ENCODE measurements around the gene CACNA1G.

CACNA1G gene

GRCh38 chr17:50560931-50561745 is 623 bp downstream of the CACNA1G start:
- DNase-seq (no peak), ATAC-seq (replicated peaks) (peak; percentile 12 to 21)
- peaks cover 79 to 83% of the 10 kb centered on the region in 2 donors for H3K27me3 Mint-ChIP-seq
- peak overlapping the region in 1 of 2 donors; percentile 90 for H3K4me3 Mint-ChIP-seq
- H3K36me3 Mint-ChIP-seq = peaks cover 0 to 6% of the 10 kb centered on the region in 2 donors
- H3K27ac Mint-ChIP-seq = no peak overlapping the region
- H3K9me3 Mint-ChIP-seq = no peaks in the 10 kb centered on the region
- H3K4me1 Mint-ChIP-seq = peaks cover 27 to 47% of the 10 kb centered on the region in 2 donors

GRCh38 chr17:50561746-50562141 is 1.2 kb downstream of the CACNA1G start:
- no peak for ATAC-seq (replicated peaks)

GRCh38 chr17:50562242-50563091 is 2.0 kb downstream of the CACNA1G start:
- no peak for ATAC-seq (replicated peaks)
- H3K27me3 Mint-ChIP-seq = peaks cover 79 to 84% of the 10 kb centered on the region in 2 donors
- no peak for DNase-seq
- H3K36me3 Mint-ChIP-seq = no peaks in the 10 kb centered on the region
- peak overlapping the region in 1 of 2 donors; percentile 22 for H3K4me3 Mint-ChIP-seq
- no peak overlapping the region for H3K27ac Mint-ChIP-seq
- no peaks in the 10 kb centered on the region for H3K9me3 Mint-ChIP-seq
- peaks cover 27 to 47% of the 10 kb centered on the region in 2 donors for H3K4me1 Mint-ChIP-seq

More at GRCh38 chr17:50561746-50562141, 1.2 kb downstream of the CACNA1G start:
- Mint-ChIP-seq H3K27ac (no peak overlapping the region), H3K27me3 (peaks cover 79 to 84% of the 10 kb centered on the region in 2 donors), H3K9me3 (no peaks in the 10 kb centered on the region), H3K4me1 (peaks cover 27 to 47% of the 10 kb centered on the region in 2 donors), H3K36me3 (peaks cover 0 to under 1% of the 10 kb centered on the region in 2 donors), H3K4me3 (peak overlapping the region in 1 of 2 donors; percentile 50)
- no peak for DNase-seq

- H3K9me3 Mint-ChIP-seq = no peaks in the 10 kb centered on the region
- H3K27ac Mint-ChIP-seq = no peak overlapping the region
Measured at GRCh38 chr17:50563092-50563511, 2.6 kb downstream of the CACNA1G start.

GRCh38 chr17:50564916-50565315 is 4.4 kb downstream of the CACNA1G start:
- Mint-ChIP-seq H3K4me1 (peaks cover 16 to 29% of the 10 kb centered on the region in 2 donors), H3K27ac (no peak overlapping the region), H3K36me3 (no peaks in the 10 kb centered on the region), H3K9me3 (no peaks in the 10 kb centered on the region), H3K4me3 (no peak overlapping the region), H3K27me3 (peaks cover 65 to 78% of the 10 kb centered on the region in 2 donors)
- ATAC-seq (replicated peaks) (no peak), DNase-seq (no peak)

More at GRCh38 chr17:50563092-50563511, 2.6 kb downstream of the CACNA1G start:
- ATAC-seq (replicated peaks) (no peak), DNase-seq (no peak)
- Mint-ChIP-seq H3K4me1 (peaks cover 27 to 47% of the 10 kb centered on the region in 2 donors), H3K4me3 (no peak overlapping the region), H3K27me3 (peaks cover 83 to 87% of the 10 kb centered on the region in 2 donors), H3K36me3 (no peaks in the 10 kb centered on the region)

- H3K27me3 Mint-ChIP-seq = peaks cover 67 to 80% of the 10 kb centered on the region in 2 donors
- H3K9me3 Mint-ChIP-seq = no peaks in the 10 kb centered on the region
- no peaks in the 10 kb centered on the region for H3K36me3 Mint-ChIP-seq
Measured at GRCh38 chr17:50565402-50566350, 5.2 kb downstream of the CACNA1G start.

GRCh38 chr17:50566886-50567285 is 6.4 kb downstream of the CACNA1G start:
- Mint-ChIP-seq H3K36me3 (no peaks in the 10 kb centered on the region), H3K27ac (no peak overlapping the region), H3K4me1 (peaks cover 15 to 24% of the 10 kb centered on the region in 2 donors), H3K9me3 (no peaks in the 10 kb centered on the region), H3K4me3 (no peak overlapping the region), H3K27me3 (peaks cover 78 to 86% of the 10 kb centered on the region in 2 donors)
- ATAC-seq (replicated peaks) = no peak
- no peak for DNase-seq

More at GRCh38 chr17:50565402-50566350, 5.2 kb downstream of the CACNA1G start:
- H3K4me1 Mint-ChIP-seq = peaks cover 13 to 24% of the 10 kb centered on the region in 2 donors
- DNase-seq (no peak), ATAC-seq (replicated peaks) (no peak)
- peak overlapping the region; percentile 39 for H3K27ac Mint-ChIP-seq
- H3K4me3 Mint-ChIP-seq = no peak overlapping the region

GRCh38 chr17:50568659-50569058 is 8.1 kb downstream of the CACNA1G start:
- DNase-seq (no peak), ATAC-seq (replicated peaks) (no peak)
- Mint-ChIP-seq H3K36me3 (no peaks in the 10 kb centered on the region), H3K4me1 (peaks cover 10 to 16% of the 10 kb centered on the region in 2 donors), H3K9me3 (no peaks in the 10 kb centered on the region), H3K4me3 (no peak overlapping the region), H3K27me3 (peaks cover 74 to 87% of the 10 kb centered on the region in 2 donors), H3K27ac (no peak overlapping the region)

GRCh38 chr17:50569592-50569991 is 9.1 kb downstream of the CACNA1G start:
- Mint-ChIP-seq H3K27me3 (peaks cover 67 to 79% of the 10 kb centered on the region in 2 donors), H3K4me3 (no peak overlapping the region), H3K4me1 (peaks cover 10 to 16% of the 10 kb centered on the region in 2 donors), H3K9me3 (no peaks in the 10 kb centered on the region), H3K36me3 (no peaks in the 10 kb centered on the region), H3K27ac (no peak overlapping the region)
- DNase-seq = no peak
- no peak for ATAC-seq (replicated peaks)

GRCh38 chr17:50570032-50570431 is 9.5 kb downstream of the CACNA1G start:
- ATAC-seq (replicated peaks) (no peak), DNase-seq (no peak)
- Mint-ChIP-seq H3K9me3 (no peaks in the 10 kb centered on the region), H3K4me1 (peaks cover 8 to 11% of the 10 kb centered on the region in 2 donors), H3K27me3 (peaks cover 65 to 77% of the 10 kb centered on the region in 2 donors), H3K4me3 (no peak overlapping the region), H3K36me3 (no peaks in the 10 kb centered on the region), H3K27ac (no peak overlapping the region)

GRCh38 chr17:50570528-50570927 is 10.0 kb downstream of the CACNA1G start:
- Mint-ChIP-seq H3K9me3 (no peaks in the 10 kb centered on the region), H3K4me1 (peaks cover 5 to 6% of the 10 kb centered on the region in 2 donors), H3K27me3 (peaks cover 60 to 72% of the 10 kb centered on the region in 2 donors), H3K27ac (no peak overlapping the region), H3K36me3 (no peaks in the 10 kb centered on the region), H3K4me3 (no peak overlapping the region)
- no peak for ATAC-seq (replicated peaks)
- no peak for DNase-seq

GRCh38 chr17:50571681-50572080 is 11.2 kb downstream of the CACNA1G start:
- H3K27ac Mint-ChIP-seq = no peak overlapping the region
- peaks cover 48 to 61% of the 10 kb centered on the region in 2 donors for H3K27me3 Mint-ChIP-seq
- no peak for ATAC-seq (replicated peaks)
- no peak for DNase-seq
- H3K4me3 Mint-ChIP-seq = no peak overlapping the region
- H3K4me1 Mint-ChIP-seq = peaks cover 0 to 2% of the 10 kb centered on the region in 2 donors
- H3K9me3 Mint-ChIP-seq = no peaks in the 10 kb centered on the region
- H3K36me3 Mint-ChIP-seq = no peaks in the 10 kb centered on the region

- Mint-ChIP-seq H3K36me3 (no peaks in the 10 kb centered on the region), H3K27ac (peak overlapping the region; percentile 85), H3K4me1 (peaks cover 0 to 2% of the 10 kb centered on the region in 2 donors), H3K4me3 (no peak overlapping the region), H3K9me3 (no peaks in the 10 kb centered on the region), H3K27me3 (peaks cover 43 to 57% of the 10 kb centered on the region in 2 donors)
- DNase-seq = no peak
- ATAC-seq (replicated peaks) = no peak
Measured at GRCh38 chr17:50572541-50572940, 12.0 kb downstream of the CACNA1G start.

Data from stimulated activated naive B cell treated with anti-CD40 and anti-IgM and Interleukin-4, amounts not matched to agents 10 μg/mL and 1 μg/mL and 100 μg/mL, for 72 hours (primary cell).